Ovary (tissue), 9 donors: ENCODE data around the gene NAP1L1. TPM values are rescaled to one million over a fixed set of nuclear protein-coding genes. Genes with fewer than 3 reads are reported as not detected.
"Not testable (repeated sequence)": the region's sequence is repeated elsewhere in the genome, so short reads cannot be mapped to it uniquely, and the experiment has no call there.

Source experiments
- DNase-seq, 5 donors: peaks; one replicate each; pipeline ENCODE4 v3.0.0-alpha.2; 2019 to 2020
- H3K27ac ChIP-seq, 2 donors: fragments of 200-600 bp; one replicate each; pipeline versions ENCODE4 v1.5.1 to v1.8.0; 2019 to 2022
- H3K27me3 ChIP-seq: fragments of 200-600 bp; one replicate; pipeline ENCODE4 v1.8.0; 2022
- H3K36me3 ChIP-seq: fragments of 200-600 bp; sonication (generic); one replicate; pipeline ENCODE4 v1.5.1; 2019
- H3K4me1 ChIP-seq: one replicate; pipeline ENCODE4 v1.8.1; 2013; ENCODE audit warnings: mild to moderate bottlenecking, moderate library complexity; ENCODE audit not compliant: insufficient read depth
- H3K4me3 ChIP-seq: fragments of 200-600 bp; sonication (generic); one replicate; pipeline ENCODE4 v1.5.1; 2017
- H3K9me3 ChIP-seq, 2 donors: fragments of 200-600 bp in 1 of 2; sonication (generic) in 1 of 2; one replicate each; pipeline versions ENCODE4 v1.5.1 to v1.8.1; 2013 to 2019; ENCODE audit warnings: mild to moderate bottlenecking in 1 of 2, moderate library complexity in 1 of 2
- CTCF ChIP-seq, 3 donors: fragments of 450-650 bp in 2 of 3; fragments of 200-600 bp in 1 of 3; IDR thresholded peaks; one replicate each; pipeline versions ENCODE4 v1.5.1 to v1.8.0; 2016 to 2022; ENCODE audit warnings: antibody characterized with exemption in 3 of 3, mild to moderate bottlenecking in 1 of 3
- EP300 ChIP-seq: sonication (generic); formaldehyde crosslinking; IDR thresholded peaks from one replicate; pipeline ENCODE4 v1.6.1; 2017; ENCODE audit warnings: antibody characterized with exemption
- POLR2A ChIP-seq: fragments of 450-650 bp; IDR thresholded peaks from one replicate; pipeline ENCODE4 v1.6.1; 2017; ENCODE audit warnings: antibody characterized with exemption, mild to moderate bottlenecking, moderate library complexity
- WGBS, 3 donors: extraction: QIAGEN DNeasy Blood & Tissue Kit in 1 of 3; methylation state at CpG; one replicate each; pipeline versions ENCODE4 v1.1.5 to v1.1.7; 2013 to 2017; 5-methylcytosine and 5-hydroxymethylcytosine counted together
- intact Hi-C, 4 donors: fragments of 100-400 bp; cut with DNase I; formaldehyde crosslinking; loops; one replicate each; pipeline versions ENCODE4 v1.11.0 to v1.15.1; 2022 to 2023
- polyA plus RNA-seq, 2 donors: library from polyadenylated mRNA; stranded (reverse); fragments of 200-250 nt in 1 of 2; fragments of 350-450 nt in 1 of 2; fragmentation: Illumina TruSeq in 1 of 2; extraction: RNeasy Lipid Tissue Mini Kit (QIAGEN cat#74804) in 1 of 2; gene quantifications; one replicate each; pipeline ENCODE4 v1.2.3, GENCODE V29; 2013 to 2014
- total RNA-seq, 7 donors: library from RNA; depleted of rRNA in 2 of 7; stranded (reverse); fragments of >200 nt in 2 of 7; fragmentation: NEBNext Ultra II Directional in 3 of 7; extraction: Animal tissue kit (Norgen Biotek cat#: 25700) in 3 of 7; gene quantifications; one replicate each; pipeline versions ENCODE4 v1.1.0 to v1.2.4, GENCODE V29; 2016 to 2023
- donor health status: DM: no; HTN: no; CAD: no; lungs with moderate emphysema.
- donor health status: DM: no; HTN: no; CAD: no.
- donor health status: Bipolar disorder and iron deficiency.
- donor health status: DM: yes; HTN: yes; CAD: no.
- donor health status: DM: no; HTN: no; CAD: no.
- donor health status: DM: yes; HTN: yes; CAD: no.

Gene NAP1L1
- total and polyA plus RNA-seq, 9 donors: 500 to 1,115 (median 750) TPM

- H3K36me3 ChIP-seq: no peaks in the 10 kb centered on the region
- H3K27ac ChIP-seq: no peak overlapping the region
- DNase-seq: no peak
- no peaks in the 10 kb centered on the region for H3K4me1 ChIP-seq
- H3K27me3 ChIP-seq: no peaks in the 10 kb centered on the region
- no peaks in the 10 kb centered on the region for H3K9me3 ChIP-seq
- TF ChIP-seq CTCF (IDR thresholded peaks at IDR 0.05) (no peak), EP300 (no peak), POLR2A (no peak)
- no peak overlapping the region for H3K4me3 ChIP-seq
- intact Hi-C loops: no loop called here
These were observed 88.8 kb downstream of the NAP1L1 start for GRCh38 chr12:75995691-75996090.

- intact Hi-C loops: no loop called here
- Histone ChIP-seq H3K27ac (no peak overlapping the region), H3K9me3 (no peaks in the 10 kb centered on the region), H3K27me3 (no peaks in the 10 kb centered on the region), H3K4me3 (no peak overlapping the region), H3K36me3 (no peaks in the 10 kb centered on the region), H3K4me1 (no peaks in the 10 kb centered on the region)
- no peak for DNase-seq
- WGBS, 3 donors: 68 to 95% (median 94%) methylated on average over 4 of the region's 4 CpGs
- TF ChIP-seq EP300 (no peak), POLR2A (no peak), CTCF (IDR thresholded peaks at IDR 0.05) (no peak)
These were observed 90.3 kb downstream of the NAP1L1 start for GRCh38 chr12:75994069-75994740.

- no peaks in the 10 kb centered on the region for H3K27me3 ChIP-seq
- intact Hi-C loops: no loop called here
- H3K9me3 ChIP-seq: no peaks in the 10 kb centered on the region
- WGBS, 3 donors: 70 to 74% (median 73%) methylated on average over 5 of the region's 5 CpGs
- TF ChIP-seq EP300 (no peak), POLR2A (no peak), CTCF (IDR thresholded peaks at IDR 0.05) (no peak)
- no peaks in the 10 kb centered on the region for H3K4me1 ChIP-seq
- DNase-seq: no peak
- H3K4me3 ChIP-seq: no peak overlapping the region
- no peaks in the 10 kb centered on the region for H3K36me3 ChIP-seq
- no peak overlapping the region for H3K27ac ChIP-seq
These were observed 92.7 kb downstream of the NAP1L1 start for GRCh38 chr12:75991753-75992152.

- WGBS, 3 donors: 74 to 81% (median 81%) methylated on average over 4 of the region's 4 CpGs
- H3K4me3 ChIP-seq: no peak overlapping the region
- no peaks in the 10 kb centered on the region for H3K9me3 ChIP-seq
- intact Hi-C loops: no loop called here
- no peaks in the 10 kb centered on the region for H3K27me3 ChIP-seq
- H3K36me3 ChIP-seq: no peaks in the 10 kb centered on the region
- no peak for TF ChIP-seq EP300
- TF ChIP-seq POLR2A: no peak
- no peak for TF ChIP-seq CTCF (IDR thresholded peaks at IDR 0.05)
- no peak overlapping the region for H3K27ac ChIP-seq
- DNase-seq: no peak
- no peaks in the 10 kb centered on the region for H3K4me1 ChIP-seq
These were observed 94.1 kb downstream of the NAP1L1 start for GRCh38 chr12:75990189-75990912.

GRCh38 chr12:75987709-75988108 lies 96.8 kb downstream of the NAP1L1 start:
- H3K36me3 ChIP-seq, H3K9me3 ChIP-seq, H3K4me1 ChIP-seq, H3K4me3 ChIP-seq, H3K27ac ChIP-seq, H3K27me3 ChIP-seq, intact Hi-C loops, DNase-seq: not testable (repeated sequence)
- 97 to 100% (median 99%) methylated on average over 1 of the region's 1 CpG for WGBS, 3 donors
